Measurements from ENCODE around the gene RNF19B. TPM values are rescaled to one million over a fixed set of nuclear protein-coding genes. Genes with fewer than 3 reads are reported as not detected.

RNF19B gene
- total RNA-seq, 2 donors from 2014 or later, result 7.5 to 19.8 TPM

- no peak overlapping the region for H3K27ac ChIP-seq
- no peaks in the 10 kb centered on the region for H3K9me3 ChIP-seq
- 67 to 89% methylated on average over 1 of the region's 1 CpG for whole genome bisulfite sequencing, 2 donors
- intact Hi-C loops (cut with DNase I), result no loop called here
- no peaks in the 10 kb centered on the region for H3K27me3 ChIP-seq
- no peak for ATAC-seq
- no peak for DNase-seq
- peaks cover 14% of the 10 kb centered on the region for H3K4me1 ChIP-seq
- TF ChIP-seq CTCF (IDR thresholded peaks at IDR 0.05) (no peak), POLR2A (IDR thresholded peaks at IDR 0.05) (no peak)
- H3K4me3 ChIP-seq, result no peak overlapping the region
- no peaks in the 10 kb centered on the region for H3K36me3 ChIP-seq (replicated peaks in 1 of 2; ENCODE audit: insufficient read depth in 1 of 2, low read depth in 2 of 2)
Observed at GRCh38 chr1:32931760-32932159, 32.8 kb downstream of the RNF19B start.

GRCh38 chr1:32929366-32929765 is 35.2 kb downstream of the RNF19B start:
- H3K27ac ChIP-seq, result no peak overlapping the region
- DNase-seq, result no peak
- TF ChIP-seq POLR2A (IDR thresholded peaks at IDR 0.05) (no peak), CTCF (IDR thresholded peaks at IDR 0.05) (no peak)
- H3K36me3 ChIP-seq (replicated peaks in 1 of 2; ENCODE audit: insufficient read depth in 1 of 2, low read depth in 2 of 2), result no peaks in the 10 kb centered on the region
- H3K4me3 ChIP-seq, result no peak overlapping the region
- H3K4me1 ChIP-seq, result peaks cover 17% of the 10 kb centered on the region
- ATAC-seq, result no peak
- intact Hi-C loops (cut with DNase I), result no loop called here
- 37 to 43% methylated on average over 2 of the region's 2 CpGs for WGBS, 2 donors
- H3K9me3 ChIP-seq, result no peaks in the 10 kb centered on the region
- peaks cover 0 to 3% of the 10 kb centered on the region in 2 donors for H3K27me3 ChIP-seq

- WGBS, 2 donors, result 83 to 91% methylated on average over 8 of the region's 8 CpGs
- H3K36me3 ChIP-seq (replicated peaks in 1 of 2; ENCODE audit: insufficient read depth in 1 of 2, low read depth in 2 of 2), result no peaks in the 10 kb centered on the region
- ATAC-seq (no peak), DNase-seq (no peak)
- no peak overlapping the region for H3K27ac ChIP-seq
- peaks cover 10% of the 10 kb centered on the region for H3K4me1 ChIP-seq
- no peak overlapping the region for H3K4me3 ChIP-seq
- TF ChIP-seq POLR2A (IDR thresholded peaks at IDR 0.05) (no peak), CTCF (IDR thresholded peaks at IDR 0.05) (no peak)
- H3K27me3 ChIP-seq, result peaks cover 0 to 3% of the 10 kb centered on the region in 2 donors
- no peaks in the 10 kb centered on the region for H3K9me3 ChIP-seq
- intact Hi-C loops (cut with DNase I), result no loop called here
Observed at GRCh38 chr1:32928715-32929114, 35.9 kb downstream of the RNF19B start.

GRCh38 chr1:32928285-32928684 is 36.3 kb downstream of the RNF19B start:
- no peaks in the 10 kb centered on the region for H3K9me3 ChIP-seq
- H3K36me3 ChIP-seq (replicated peaks in 1 of 2; ENCODE audit: insufficient read depth in 1 of 2, low read depth in 2 of 2), result no peaks in the 10 kb centered on the region
- H3K27me3 ChIP-seq, result peaks cover 0 to 3% of the 10 kb centered on the region in 2 donors
- no peak for DNase-seq
- no peak overlapping the region for H3K4me3 ChIP-seq
- peaks cover 6% of the 10 kb centered on the region for H3K4me1 ChIP-seq
- intact Hi-C loops (cut with DNase I), result no loop called here
- 75 to 97% methylated on average over 2 of the region's 2 CpGs for WGBS, 2 donors
- no peak overlapping the region for H3K27ac ChIP-seq
- ATAC-seq, result no peak
- TF ChIP-seq CTCF (IDR thresholded peaks at IDR 0.05) (no peak), POLR2A (IDR thresholded peaks at IDR 0.05) (no peak)

- WGBS, 2 donors, result 88 to 91% methylated on average over 2 of the region's 2 CpGs
- Histone ChIP-seq H3K4me3 (no peak overlapping the region), H3K27ac (no peak overlapping the region), H3K36me3 (replicated peaks in 1 of 2; ENCODE audit: insufficient read depth in 1 of 2, low read depth in 2 of 2) (no peaks in the 10 kb centered on the region), H3K9me3 (no peaks in the 10 kb centered on the region), H3K27me3 (peaks cover 0 to 3% of the 10 kb centered on the region in 2 donors), H3K4me1 (peaks cover 4% of the 10 kb centered on the region)
- TF ChIP-seq POLR2A (IDR thresholded peaks at IDR 0.05), result no peak
- no peak for TF ChIP-seq CTCF (IDR thresholded peaks at IDR 0.05)
- intact Hi-C loops (cut with DNase I), result no loop called here
- DNase-seq (no peak), ATAC-seq (no peak)
Observed at GRCh38 chr1:32927441-32927840, 37.2 kb downstream of the RNF19B start.

Measured in body of pancreas (tissue), 4 donors.